HG02798 (cell line): ENCODE results near the gene CFAP92.

Source experiments
- ATAC-seq: cut with Tn5 transposase; IDR thresholded peaks from one replicate; pipeline ENCODE4 v1.9.1; 2021; ENCODE audit warnings: mild to moderate bottlenecking; ENCODE audit not compliant: unreplicated experiment, poor library complexity

The CFAP92 gene, protein sequence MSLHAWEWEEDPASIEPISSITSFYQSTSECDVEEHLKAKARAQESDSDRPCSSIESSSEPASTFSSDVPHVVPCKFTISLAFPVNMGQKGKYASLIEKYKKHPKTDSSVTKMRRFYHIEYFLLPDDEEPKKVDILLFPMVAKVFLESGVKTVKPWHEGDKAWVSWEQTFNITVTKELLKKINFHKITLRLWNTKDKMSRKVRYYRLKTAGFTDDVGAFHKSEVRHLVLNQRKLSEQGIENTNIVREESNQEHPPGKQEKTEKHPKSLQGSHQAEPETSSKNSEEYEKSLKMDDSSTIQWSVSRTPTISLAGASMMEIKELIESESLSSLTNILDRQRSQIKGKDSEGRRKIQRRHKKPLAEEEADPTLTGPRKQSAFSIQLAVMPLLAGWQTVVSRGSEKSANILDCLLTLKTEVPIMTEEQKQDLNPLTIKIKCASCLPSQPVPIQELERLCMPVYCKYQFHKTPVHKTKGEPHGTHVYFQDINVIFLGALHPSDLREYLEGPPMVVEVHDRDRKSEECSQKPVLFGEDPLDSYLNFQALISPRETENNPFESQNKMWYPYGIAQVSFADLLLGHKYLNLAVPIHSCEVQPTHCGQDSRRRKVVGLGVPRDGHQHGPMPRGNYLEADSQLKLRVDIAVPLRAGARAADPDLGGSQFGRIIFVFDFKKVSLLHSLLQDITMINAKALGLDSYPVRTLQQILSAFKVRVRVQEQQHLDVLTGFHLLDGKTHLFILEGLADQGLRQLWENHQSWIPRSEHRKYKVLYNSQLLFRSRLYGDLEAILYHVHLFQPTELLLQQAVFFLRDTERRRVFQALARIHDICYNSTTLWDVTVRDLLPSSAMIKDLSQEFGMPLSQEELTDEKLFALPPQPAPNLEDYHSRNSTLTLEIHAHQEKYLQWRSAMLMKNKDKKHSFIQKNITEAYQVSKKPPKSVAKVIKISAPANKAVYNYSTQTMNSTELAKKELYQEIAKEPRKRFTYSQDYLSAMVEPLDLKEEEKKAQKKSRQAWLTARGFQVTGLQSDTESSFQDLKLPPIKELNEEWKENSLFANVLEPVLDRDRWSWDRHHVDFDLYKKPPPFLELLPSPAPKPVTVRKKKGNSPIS

DNA sequence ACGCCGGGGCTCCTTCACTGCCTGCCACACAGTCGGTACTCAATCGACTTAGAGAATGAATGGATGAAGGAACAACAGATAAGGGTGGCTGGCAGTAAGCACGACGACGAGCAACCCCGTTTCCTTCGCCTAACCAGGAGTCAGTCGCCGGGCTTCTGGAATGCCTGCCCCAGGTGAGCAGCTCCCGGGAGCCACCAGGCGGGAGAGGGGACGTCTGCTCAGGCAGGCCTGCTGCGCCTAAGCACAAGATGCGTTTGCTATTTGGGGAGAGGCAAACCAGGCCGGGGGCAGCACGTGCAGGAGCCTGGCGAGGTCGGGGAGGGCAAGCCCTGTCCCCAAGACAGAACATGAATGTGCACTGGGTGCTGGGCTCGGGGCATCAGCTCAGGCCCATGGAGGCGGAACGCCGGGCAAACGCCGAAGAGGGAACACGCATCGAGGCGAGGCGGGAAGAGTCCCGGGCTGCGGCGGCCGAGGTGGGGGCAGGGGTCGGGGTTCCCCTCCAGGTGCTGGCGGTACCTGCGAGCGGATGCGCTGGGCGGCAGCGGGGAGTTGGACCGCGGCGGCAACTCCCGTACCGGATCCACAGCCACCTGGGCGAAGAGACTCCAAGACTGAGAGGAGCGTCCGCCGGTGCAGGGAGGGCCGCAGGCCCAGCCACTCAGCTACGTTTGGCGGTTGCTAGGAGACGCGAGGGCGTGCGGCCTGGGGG is at the start of gene CFAP92:
CFAP92 (minus strand) TSS at position 616 of the 712 bp plus-strand sequence. CDS start 772 bp downstream, outside the sequence.
- peak; percentile 89 for ATAC-seq

DNA sequence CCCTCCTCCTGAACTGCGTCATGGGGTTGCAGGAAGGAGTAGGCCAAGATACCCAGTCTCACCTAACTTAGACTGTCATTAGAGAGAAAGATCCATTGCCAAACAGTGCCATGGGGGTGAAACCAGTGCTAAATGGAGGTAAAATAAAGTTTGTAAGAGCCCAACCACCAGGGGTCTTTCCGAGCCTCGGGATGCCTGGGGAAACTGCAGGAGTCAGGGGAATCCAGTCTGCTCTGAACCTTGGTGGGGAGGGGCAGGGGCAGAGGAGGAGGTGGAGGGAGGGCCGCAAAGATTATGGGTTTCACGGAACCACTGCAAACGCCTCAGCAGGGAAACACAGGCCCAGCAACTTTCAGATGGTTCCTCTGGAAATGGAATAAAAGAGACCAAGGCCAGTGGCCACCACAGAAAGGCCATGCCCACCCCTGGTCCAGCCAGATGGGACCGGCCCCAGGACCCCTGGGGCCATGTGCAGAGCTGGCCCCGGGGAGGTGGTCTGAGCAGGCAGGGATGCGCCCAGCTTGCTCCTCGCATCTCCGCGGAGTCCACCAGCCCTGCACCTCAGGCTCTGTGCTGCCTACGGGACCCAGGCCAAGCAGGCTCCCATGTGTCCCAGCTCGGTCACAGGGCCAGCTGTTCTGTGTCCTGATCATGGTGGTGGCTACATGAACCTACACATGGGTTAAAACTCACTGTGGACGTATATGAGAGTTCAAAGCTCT is 46.9 kb upstream of the CFAP92 start:
- no peak for ATAC-seq

DNA sequence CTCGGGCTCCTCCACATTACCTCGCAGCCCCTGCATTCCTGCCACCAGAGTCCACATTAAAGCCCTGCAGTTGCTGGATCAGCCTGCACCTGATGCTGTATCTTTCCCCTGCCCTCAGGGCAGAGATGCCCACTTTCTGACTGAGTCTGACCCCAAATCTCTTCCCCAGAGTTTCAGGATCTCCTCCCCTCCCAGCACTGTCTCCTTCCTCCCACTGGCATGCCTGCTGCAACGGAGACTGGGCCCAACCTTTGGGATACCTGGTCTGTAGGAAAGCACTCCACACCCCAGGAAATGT is 46.1 kb upstream of the CFAP92 start:
- no peak for ATAC-seq

DNA sequence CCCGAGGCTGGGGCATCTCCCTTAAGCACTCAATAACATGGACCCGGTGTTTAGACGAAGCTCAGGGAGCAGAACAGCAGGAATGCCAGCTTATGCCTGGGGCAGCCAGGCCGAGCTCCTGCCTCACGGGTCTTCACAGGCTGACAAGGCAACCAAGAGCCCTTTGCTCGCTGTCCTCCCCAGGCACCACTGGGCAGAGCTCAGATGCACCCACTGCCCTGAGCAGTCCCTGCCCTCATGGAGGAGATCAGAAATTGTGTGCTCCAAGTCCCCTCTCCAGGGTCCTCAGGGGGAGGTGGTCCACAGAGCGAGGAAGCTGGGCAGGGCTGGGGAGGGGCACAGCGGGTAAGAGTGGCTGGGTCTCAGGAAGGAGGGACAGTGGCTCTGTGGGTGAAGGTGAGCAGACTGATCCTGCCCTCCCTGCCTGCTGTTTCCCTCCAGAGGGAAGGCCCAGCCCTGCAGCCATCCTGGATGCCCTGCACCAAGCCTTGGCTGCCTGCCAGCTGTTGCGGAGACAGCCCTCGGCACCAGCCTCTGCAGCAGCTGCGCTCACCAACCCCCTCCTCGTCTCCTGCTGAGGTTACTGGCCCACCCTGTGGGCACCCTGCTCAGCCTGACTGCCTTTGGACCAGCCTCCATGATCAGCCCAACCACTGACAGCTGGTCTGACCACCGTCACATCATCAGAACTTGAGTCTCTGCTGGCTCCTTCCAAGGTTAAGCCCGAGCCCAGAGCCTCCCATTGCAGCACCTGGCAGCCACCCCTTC is 45.6 kb upstream of the CFAP92 start:
- ATAC-seq = no peak

DNA sequence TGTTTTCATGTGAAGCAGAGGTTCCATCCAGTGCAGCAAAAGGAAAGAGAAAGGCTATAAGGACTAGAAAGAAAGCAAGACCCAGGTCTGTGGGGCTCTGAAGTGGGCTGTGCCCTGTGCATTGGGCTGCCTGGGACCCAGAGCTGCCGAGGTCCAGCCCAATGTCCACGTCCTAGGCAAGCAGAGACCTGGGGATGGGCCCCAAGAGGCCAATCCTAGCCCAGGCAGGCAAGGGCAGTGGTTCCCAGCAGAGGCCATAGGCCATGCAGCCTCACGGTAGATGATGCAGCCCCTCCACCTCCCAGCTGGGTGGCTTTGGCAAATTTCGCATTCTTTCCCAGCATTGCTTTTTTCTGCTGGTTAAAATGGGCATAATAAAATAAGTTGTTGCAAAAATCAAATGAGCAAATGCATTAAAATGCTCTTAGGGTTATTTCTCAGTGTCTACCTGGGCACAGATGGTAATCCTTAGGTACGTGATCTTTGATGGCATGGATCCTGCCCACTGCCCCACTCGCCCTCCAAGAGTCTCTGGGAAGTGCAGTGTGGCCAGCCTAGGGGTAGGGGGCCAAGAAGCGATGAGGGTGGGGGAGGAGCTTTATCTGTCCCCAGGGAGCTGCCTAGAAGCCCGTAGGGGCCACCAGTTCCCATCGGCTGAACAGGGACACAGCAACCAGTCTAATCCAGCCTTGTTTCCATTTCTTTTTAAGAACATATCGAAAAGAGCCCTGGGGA is 44.4 kb upstream of the CFAP92 start:
- ATAC-seq = no peak

DNA sequence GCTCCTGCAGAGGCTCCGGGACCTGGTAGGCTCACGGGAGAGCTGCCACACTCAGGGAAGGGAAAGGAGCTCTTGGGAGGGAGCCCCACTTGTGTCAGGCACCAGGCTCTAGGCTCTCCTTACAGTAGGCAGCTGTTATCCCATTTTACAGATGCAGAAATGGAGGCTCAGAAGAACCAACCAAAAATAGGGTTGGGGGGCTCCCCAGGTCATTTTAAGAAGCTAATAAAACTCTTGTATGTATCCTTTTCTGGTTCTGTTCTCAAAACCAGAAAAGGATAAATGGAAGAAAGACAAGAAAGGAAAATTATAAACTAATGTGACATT is 43.2 kb upstream of the CFAP92 start:
- ATAC-seq = no peak

DNA sequence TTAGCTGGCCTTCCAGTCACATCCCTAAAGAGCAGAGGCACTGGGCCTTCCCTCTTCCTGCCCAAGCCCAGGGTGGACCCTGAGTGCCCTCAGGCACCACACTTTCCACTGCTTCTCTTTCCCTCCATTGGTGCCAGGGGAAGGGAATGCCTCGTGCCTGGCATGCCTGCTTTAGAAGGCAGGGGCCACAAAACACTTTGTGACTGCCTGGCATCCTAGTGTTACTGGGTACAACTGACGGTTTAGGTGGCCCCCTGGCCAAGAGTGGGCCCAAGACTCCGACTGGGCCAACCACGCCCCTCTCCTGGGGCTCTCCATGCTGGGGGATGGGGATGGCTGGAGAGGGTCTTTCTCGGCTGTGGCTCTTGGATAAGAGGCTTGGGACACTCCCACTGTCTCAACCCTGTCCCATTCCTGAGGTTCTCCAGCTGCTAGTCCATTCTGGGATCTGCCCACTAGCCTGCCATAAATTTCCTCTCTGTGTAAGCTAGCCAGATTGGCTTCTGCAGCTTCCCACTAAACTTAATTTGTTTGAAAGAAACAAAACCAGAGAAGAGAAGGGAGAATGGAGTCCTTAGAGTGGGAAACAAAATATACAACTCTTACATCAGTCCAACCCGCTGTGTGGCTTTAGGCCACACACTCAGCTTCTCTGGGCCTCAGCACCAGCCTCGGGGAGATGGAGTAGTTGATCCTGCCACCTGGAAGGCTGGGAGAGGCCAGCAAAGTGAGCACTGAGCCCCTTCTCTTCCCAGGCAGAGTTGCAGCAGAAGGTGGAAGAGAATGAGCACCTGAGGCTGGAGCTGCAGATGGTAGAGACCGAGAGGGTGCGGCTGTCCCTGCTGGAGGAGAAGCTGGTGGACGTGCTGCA is 42.6 kb upstream of the CFAP92 start:
- no peak for ATAC-seq

DNA sequence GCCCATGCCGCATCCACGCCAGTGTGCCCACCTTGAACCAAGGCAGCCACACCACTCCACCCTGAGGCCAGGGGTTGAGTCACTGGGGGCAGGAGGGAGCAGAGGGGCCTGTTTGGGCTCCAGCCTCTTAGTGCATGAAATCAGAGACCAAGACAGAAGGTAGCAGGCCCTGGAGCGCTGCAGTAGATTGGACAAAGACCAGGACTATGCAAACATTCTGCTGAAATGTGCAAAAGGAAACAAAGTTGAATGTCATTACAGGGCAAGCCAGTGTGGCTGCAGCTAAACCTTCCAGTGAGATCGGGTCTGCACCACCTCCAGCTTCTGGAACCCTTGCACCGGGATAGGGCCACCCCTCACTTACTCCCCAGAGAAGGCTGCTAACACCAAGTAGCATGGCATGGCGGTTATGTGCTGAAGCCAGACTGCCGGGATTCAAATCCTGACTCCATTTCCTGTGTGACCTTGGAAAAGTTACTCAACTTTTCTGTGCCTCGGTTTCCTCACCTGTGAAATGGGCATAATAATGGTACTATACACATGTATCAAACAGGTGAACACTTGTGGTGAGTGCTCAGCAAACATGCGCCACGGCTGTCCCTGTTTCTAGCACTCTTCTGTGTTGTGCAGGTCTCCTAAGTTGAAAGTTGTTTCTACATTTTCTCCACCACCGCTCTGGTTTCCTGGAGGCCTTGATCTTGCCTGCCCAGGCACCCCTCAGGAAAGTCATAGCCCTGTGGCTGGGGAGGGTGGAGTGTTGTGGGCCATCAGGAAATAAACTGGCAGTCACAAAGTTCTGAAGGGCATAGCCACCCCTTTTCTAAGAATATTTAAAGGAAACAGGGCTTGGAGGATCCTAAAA is 41.7 kb upstream of the CFAP92 start:
- ATAC-seq = no peak

DNA sequence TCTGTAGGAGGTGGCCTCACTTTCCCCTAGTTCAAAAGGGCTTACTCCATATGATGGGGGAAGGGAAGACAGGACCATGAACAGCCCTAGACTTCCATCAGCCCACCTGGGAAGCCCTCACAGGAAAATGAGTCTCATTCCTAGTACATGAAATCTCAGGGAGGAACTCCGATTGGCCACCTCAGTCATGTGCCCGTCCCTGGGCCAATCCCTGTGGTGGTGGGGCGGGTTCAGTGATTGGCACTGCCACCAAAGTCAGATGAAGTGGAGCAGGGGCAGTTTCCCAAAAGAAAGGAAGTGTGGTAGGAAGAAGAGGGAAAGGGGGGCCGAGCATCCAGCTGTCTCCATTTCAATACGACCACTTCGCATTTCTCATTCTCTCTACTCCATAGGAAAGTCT is 40.8 kb upstream of the CFAP92 start:
- ATAC-seq = no peak

DNA sequence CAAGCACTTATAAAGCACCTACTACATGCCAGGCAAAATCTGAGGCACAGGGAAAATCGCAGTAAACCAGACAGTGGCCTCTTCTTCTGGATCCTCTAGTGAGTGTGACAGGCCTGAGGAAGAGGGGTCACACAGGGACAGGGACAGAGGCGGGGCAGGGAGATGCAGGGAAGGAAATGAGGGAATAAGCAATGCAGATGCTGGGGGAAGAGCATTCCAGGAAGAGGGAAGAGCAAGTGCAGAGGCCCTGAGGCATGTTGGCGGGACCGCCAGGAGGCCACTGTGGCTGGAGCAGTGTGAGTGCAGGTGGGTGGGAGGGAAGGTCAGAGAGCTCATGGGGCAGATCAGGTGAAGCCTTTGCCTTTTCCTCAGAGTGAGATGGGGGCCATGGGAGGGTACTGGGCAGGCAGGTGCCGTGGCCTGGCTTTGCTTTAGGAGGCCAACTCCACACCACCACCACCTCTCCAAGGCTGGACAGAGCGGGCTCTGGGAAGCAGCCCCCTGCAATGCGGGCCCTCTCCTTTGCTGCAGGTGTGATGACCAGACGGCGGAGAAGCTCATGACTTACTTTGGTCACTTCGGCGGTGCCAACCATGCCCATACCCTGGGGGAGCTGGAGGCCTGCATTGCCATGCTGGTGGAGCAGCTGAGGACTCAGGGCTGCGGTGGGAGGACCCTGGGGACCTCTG is 39.9 kb upstream of the CFAP92 start:
- ATAC-seq = no peak

DNA sequence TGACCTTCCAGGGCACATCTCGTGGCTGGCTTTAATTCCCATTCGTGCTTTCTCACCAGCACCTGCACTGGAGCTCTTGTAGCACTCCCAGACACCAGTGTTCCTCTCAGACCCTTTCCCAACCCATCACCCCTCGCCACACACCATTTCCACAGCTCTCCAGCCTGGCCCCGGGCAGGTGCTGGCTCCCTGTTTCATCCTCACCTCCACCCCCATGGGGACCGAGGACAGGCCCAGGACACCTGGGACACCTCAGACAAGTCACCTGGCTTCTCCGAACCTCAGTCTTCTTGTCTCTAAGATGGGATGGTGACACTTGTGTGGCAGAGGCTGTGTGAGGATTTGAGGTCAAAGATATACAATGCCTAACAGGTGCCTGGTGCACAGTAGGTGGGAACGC is 39.3 kb upstream of the CFAP92 start:
- ATAC-seq = no peak

DNA sequence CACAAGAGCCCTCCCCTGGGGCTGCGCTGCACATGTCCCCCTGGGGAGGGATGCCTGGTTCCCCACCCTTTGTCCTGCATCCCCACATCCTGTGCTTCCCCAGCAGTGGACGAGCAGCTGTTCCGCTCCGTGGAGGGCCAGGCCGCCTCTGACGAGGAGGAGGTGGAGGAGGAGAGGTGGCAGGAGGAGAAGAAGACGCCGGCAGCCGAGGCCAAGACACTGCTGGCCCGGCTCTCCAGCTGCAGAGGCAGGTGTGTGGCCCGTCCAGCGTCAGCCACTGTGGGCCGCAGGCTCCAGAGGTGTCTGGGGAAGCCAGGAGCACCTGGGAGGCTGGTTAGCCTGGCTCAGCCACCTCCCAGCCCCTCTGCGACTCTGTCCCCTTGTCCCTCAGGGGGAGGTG is 38.8 kb upstream of the CFAP92 start:
- no peak for ATAC-seq

DNA sequence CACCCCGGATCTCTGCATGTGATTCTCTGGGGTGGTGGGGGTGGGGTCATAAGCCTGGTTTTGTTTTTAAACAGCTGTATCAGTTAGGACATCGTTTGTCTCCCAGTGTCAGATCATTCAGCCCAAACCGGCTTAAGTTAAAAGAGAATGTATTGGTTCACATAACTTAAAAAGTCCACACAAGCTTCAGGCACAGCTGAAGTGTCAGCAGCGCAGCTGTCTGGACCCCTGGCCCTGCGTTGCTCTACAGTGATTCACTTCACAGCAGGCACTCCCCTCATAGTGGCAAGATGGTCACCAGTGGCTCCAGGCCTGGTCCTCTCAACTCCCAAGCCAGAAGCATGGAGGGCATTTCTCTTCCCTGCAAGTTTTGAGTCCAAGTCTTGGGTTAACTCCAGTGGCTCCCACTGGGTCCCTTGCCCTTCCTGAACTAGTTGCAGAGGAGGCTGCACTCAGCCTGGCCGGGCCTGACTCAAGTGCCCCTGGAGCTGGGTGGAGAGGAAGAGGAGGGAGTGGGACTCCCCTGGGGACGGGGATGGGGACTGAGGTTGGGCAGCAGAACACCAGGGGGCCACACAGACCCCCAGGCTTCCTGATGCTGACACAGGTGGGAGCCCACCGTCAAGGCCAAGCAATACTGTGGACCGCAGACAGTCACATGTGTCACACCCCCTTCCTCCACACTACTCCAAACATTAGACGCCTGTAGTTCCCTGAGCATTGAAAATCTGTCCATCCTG is 37.8 kb upstream of the CFAP92 start:
- no peak for ATAC-seq

DNA sequence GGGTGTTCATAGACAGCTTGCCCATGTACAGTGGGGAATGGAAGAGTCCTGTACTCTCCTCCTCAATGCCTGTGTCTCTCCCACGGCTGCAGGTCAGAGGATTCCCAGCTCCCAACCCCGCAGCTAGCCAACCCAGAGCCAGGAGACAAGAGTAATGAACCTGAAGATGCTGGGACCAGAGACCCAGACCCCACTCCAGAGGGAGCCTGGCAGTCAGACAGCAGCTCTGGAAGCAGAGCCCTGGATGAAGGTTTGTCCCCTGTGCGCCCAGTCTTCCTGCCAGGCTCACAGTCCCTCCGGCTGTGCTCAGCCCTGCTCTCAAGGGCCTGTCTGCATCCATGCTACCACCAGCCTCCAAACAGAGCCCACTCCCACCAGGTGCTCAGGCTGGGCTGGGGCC is 36.7 kb upstream of the CFAP92 start:
- ATAC-seq = no peak

DNA sequence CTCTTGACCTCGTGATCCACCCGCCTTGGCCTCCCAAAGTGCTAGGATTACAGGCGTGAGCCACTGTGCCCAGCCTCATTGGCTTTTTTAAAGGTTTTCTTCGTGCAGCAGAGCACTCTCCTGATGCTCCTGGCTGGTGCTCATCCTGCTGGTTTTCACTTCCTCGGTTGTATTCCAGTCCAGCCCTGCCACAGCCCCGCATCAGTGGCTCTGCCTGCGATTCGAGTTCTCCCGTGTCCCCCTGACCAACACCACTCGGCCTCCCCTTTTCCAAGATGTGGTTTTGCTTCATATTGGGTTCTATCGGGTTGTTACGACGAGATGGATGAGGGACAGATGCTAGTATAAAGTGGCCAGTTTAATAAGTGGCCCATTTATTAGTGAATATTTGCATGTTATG is 35.0 kb upstream of the CFAP92 start:
- ATAC-seq = no peak

DNA sequence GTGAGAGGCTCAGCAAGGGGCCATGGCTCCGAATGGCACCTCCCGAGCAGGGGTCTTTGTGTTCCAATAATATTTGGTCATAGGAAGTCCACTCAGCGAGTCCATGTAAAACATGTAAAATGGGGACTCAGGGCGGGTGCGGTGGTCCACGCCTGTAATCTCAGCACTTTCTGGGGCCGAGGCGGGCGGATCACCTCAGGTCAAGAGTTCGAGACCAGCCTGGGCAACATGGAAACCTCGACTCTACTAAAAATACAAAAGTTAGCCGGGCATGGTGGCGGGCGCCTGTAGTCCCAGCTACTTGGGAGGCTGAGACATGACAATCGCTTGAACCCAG is 33.6 kb upstream of the CFAP92 start:
- ATAC-seq = no peak
